Mesothelial cell of epicardium (in vitro differentiated cells): Measurements from ENCODE around the gene TRIM29. TPM values are rescaled to one million over a fixed set of nuclear protein-coding genes. Genes with fewer than 3 reads are reported as not detected.

Source experiments
- DNase-seq, 2 experiments: peaks; one replicate each; pipeline ENCODE4 v3.0.0; 2021; ENCODE audit warnings: low spot score in 2 of 2; ENCODE audit not compliant: unreplicated experiment in 2 of 2
- H3K27ac Mint-ChIP-seq: 2 replicates; pipeline ENCODE4 v1.8.0; 2021; ENCODE audit warnings: mixed read lengths
- H3K27me3 Mint-ChIP-seq: 2 replicates; pipeline ENCODE4 v1.8.0; 2021; ENCODE audit warnings: low read depth, mixed read lengths
- H3K36me3 Mint-ChIP-seq: 2 replicates; pipeline ENCODE4 v1.8.0; 2021; ENCODE audit warnings: mixed read lengths
- H3K4me1 Mint-ChIP-seq: 2 replicates; pipeline ENCODE4 v1.8.0; 2021; ENCODE audit warnings: mixed read lengths
- H3K4me3 Mint-ChIP-seq: 2 replicates; pipeline ENCODE4 v1.8.0; 2021; ENCODE audit warnings: mild to moderate bottlenecking, moderate library complexity, mixed read lengths
- H3K9me3 Mint-ChIP-seq: 2 replicates; pipeline ENCODE4 v1.8.0; 2021; ENCODE audit warnings: mixed read lengths
- CTCF ChIP-seq: fragments of 200-600 bp; sonication (generic); IDR thresholded peaks from one replicate; pipeline ENCODE4 v1.5.0; 2021; ENCODE audit warnings: antibody characterized with exemption; ENCODE audit not compliant: unreplicated experiment
- total RNA-seq: library from RNA; stranded (reverse); gene quantifications from 3 replicates; pipeline ENCODE4 v1.2.1, GENCODE V29; 2021

The TRIM29 gene
- total RNA-seq, 1 donor from 2014 or later: 7.9 TPM

GRCh38 chr11:120128392-120129119 lies 9.4 kb downstream of the TRIM29 start:
- DNase-seq: no peak
- Mint-ChIP-seq H3K27me3 (peaks cover 43% of the 10 kb centered on the region), H3K4me3 (no peak overlapping the region), H3K36me3 (no peaks in the 10 kb centered on the region), H3K27ac (peak overlapping the region; percentile 87), H3K9me3 (no peaks in the 10 kb centered on the region), H3K4me1 (peaks cover 7% of the 10 kb centered on the region)
- no peak for TF ChIP-seq CTCF

GRCh38 chr11:120127236-120127635 lies 10.7 kb downstream of the TRIM29 start:
- DNase-seq: no peak
- H3K4me1 Mint-ChIP-seq: peaks cover 12% of the 10 kb centered on the region
- H3K27ac Mint-ChIP-seq: no peak overlapping the region
- no peaks in the 10 kb centered on the region for H3K9me3 Mint-ChIP-seq
- H3K4me3 Mint-ChIP-seq: no peak overlapping the region
- no peak for TF ChIP-seq CTCF
- H3K36me3 Mint-ChIP-seq: no peaks in the 10 kb centered on the region
- H3K27me3 Mint-ChIP-seq: peaks cover 44% of the 10 kb centered on the region

GRCh38 chr11:120126620-120127019 lies 11.3 kb downstream of the TRIM29 start:
- no peak for TF ChIP-seq CTCF
- DNase-seq: no peak
- no peak overlapping the region for H3K27ac Mint-ChIP-seq
- H3K36me3 Mint-ChIP-seq: no peaks in the 10 kb centered on the region
- H3K9me3 Mint-ChIP-seq: no peaks in the 10 kb centered on the region
- H3K4me1 Mint-ChIP-seq: peaks cover 15% of the 10 kb centered on the region
- H3K27me3 Mint-ChIP-seq: peaks cover 44% of the 10 kb centered on the region
- H3K4me3 Mint-ChIP-seq: no peak overlapping the region

GRCh38 chr11:120125509-120125908 lies 12.4 kb downstream of the TRIM29 start:
- peaks cover 22% of the 10 kb centered on the region for H3K4me1 Mint-ChIP-seq
- H3K9me3 Mint-ChIP-seq: no peaks in the 10 kb centered on the region
- DNase-seq: no peak
- no peaks in the 10 kb centered on the region for H3K36me3 Mint-ChIP-seq
- H3K4me3 Mint-ChIP-seq: no peak overlapping the region
- no peak for TF ChIP-seq CTCF
- H3K27me3 Mint-ChIP-seq: peaks cover 37% of the 10 kb centered on the region
- H3K27ac Mint-ChIP-seq: no peak overlapping the region

GRCh38 chr11:120125024-120125423 lies 12.9 kb downstream of the TRIM29 start:
- H3K4me1 Mint-ChIP-seq: peaks cover 22% of the 10 kb centered on the region
- no peak for DNase-seq
- TF ChIP-seq CTCF: no peak
- H3K4me3 Mint-ChIP-seq: no peak overlapping the region
- no peak overlapping the region for H3K27ac Mint-ChIP-seq
- H3K9me3 Mint-ChIP-seq: no peaks in the 10 kb centered on the region
- H3K27me3 Mint-ChIP-seq: peaks cover 35% of the 10 kb centered on the region
- H3K36me3 Mint-ChIP-seq: no peaks in the 10 kb centered on the region

- TF ChIP-seq CTCF: no peak
- Mint-ChIP-seq H3K36me3 (no peaks in the 10 kb centered on the region), H3K4me3 (no peak overlapping the region), H3K4me1 (peaks cover 22% of the 10 kb centered on the region), H3K27ac (no peak overlapping the region), H3K27me3 (peaks cover 33% of the 10 kb centered on the region), H3K9me3 (no peaks in the 10 kb centered on the region)
- DNase-seq: no peak
Measured at GRCh38 chr11:120124355-120124754, 13.6 kb downstream of the TRIM29 start.
